ENCODE data around the gene ENPP3.

ENPP3 gene

DNA sequence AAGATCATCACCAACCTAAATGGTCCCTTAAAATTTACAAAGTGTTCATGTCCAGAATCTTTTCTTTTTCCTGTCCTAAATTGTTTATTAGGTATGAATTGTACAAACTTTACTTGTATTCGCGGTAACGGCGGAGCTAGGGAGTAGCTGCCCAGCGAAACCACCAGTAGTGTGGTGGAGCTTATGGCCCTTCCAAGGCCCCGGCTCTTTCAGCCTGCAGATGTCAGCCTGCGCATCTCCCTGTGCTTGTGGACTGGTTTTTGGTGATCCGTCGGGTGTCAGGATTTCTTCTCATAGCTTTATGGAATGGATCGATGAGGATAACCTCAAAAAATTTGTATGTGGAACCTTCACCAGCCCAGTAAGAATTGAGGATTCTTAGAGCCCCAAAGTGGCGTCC, 143.5 kb downstream of the ENPP3 start:
- TF ChIP-seq, protein P1, sequence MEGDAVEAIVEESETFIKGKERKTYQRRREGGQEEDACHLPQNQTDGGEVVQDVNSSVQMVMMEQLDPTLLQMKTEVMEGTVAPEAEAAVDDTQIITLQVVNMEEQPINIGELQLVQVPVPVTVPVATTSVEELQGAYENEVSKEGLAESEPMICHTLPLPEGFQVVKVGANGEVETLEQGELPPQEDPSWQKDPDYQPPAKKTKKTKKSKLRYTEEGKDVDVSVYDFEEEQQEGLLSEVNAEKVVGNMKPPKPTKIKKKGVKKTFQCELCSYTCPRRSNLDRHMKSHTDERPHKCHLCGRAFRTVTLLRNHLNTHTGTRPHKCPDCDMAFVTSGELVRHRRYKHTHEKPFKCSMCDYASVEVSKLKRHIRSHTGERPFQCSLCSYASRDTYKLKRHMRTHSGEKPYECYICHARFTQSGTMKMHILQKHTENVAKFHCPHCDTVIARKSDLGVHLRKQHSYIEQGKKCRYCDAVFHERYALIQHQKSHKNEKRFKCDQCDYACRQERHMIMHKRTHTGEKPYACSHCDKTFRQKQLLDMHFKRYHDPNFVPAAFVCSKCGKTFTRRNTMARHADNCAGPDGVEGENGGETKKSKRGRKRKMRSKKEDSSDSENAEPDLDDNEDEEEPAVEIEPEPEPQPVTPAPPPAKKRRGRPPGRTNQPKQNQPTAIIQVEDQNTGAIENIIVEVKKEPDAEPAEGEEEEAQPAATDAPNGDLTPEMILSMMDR (IDR thresholded peaks at IDR 0.05; ENCODE audit: low read depth, low read length), result no peak
- no peaks in the 10 kb centered on the region for H3K9me3 ChIP-seq
- no peaks in the 10 kb centered on the region for H3K4me1 ChIP-seq
- no peak for DNase-seq
- no peaks in the 10 kb centered on the region for H3K27me3 ChIP-seq
- H3K4me3 ChIP-seq (ENCODE audit: low read depth, low read length), result no peak overlapping the region
- H3K36me3 ChIP-seq, result no peaks in the 10 kb centered on the region

GRCh38 chr6:131781687-131782086, 144.6 kb downstream of the ENPP3 start:
- no peaks in the 10 kb centered on the region for H3K36me3 ChIP-seq
- DNase-seq, result no peak
- TF ChIP-seq, protein P1 (IDR thresholded peaks at IDR 0.05; ENCODE audit: low read depth, low read length), result no peak
- H3K9me3 ChIP-seq, result no peaks in the 10 kb centered on the region
- no peaks in the 10 kb centered on the region for H3K27me3 ChIP-seq
- H3K4me1 ChIP-seq, result no peaks in the 10 kb centered on the region
- H3K4me3 ChIP-seq (ENCODE audit: low read depth, low read length), result no peak overlapping the region

- Histone ChIP-seq H3K36me3 (no peaks in the 10 kb centered on the region), H3K4me1 (no peaks in the 10 kb centered on the region), H3K4me3 (ENCODE audit: low read depth, low read length) (no peak overlapping the region), H3K27me3 (no peaks in the 10 kb centered on the region), H3K9me3 (no peaks in the 10 kb centered on the region)
- TF ChIP-seq, protein P1 (IDR thresholded peaks at IDR 0.05; ENCODE audit: low read depth, low read length), result no peak
- DNase-seq, result no peak
Observed at GRCh38 chr6:131782764-131783163, 145.7 kb downstream of the ENPP3 start.

DNA sequence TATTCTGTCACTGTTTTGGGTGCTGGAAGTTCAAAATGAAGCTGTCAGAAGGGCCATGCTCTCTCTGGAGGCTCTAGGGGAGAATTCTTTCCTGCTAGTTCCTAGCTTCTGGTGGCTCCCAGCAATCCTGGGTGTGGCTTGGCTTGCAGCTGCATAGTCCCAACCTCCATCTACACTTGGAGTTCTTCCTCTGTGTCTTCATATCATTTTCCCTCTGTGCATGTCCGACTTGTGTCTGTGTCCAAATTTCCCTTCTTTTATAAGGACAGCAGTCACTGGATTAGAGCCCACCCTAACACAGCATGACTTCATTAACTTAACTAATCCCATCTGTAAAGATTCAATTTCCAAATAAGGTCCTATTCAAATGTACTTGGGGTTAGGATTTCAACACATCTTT, 147.5 kb downstream of the ENPP3 start:
- no peaks in the 10 kb centered on the region for H3K9me3 ChIP-seq

GRCh38 chr6:131787079-131787478, 150.0 kb downstream of the ENPP3 start:
- TF ChIP-seq, protein P1 (IDR thresholded peaks at IDR 0.05; ENCODE audit: low read depth, low read length), result no peak
- Histone ChIP-seq H3K4me3 (ENCODE audit: low read depth, low read length) (no peak overlapping the region), H3K27me3 (no peaks in the 10 kb centered on the region), H3K9me3 (no peaks in the 10 kb centered on the region), H3K36me3 (no peaks in the 10 kb centered on the region), H3K4me1 (no peaks in the 10 kb centered on the region)
- DNase-seq, result no peak

More for the DNA sequence above, 147.5 kb downstream of the ENPP3 start:
- DNase-seq, result no peak
- no peaks in the 10 kb centered on the region for H3K27me3 ChIP-seq
- no peaks in the 10 kb centered on the region for H3K4me1 ChIP-seq
- H3K36me3 ChIP-seq, result no peaks in the 10 kb centered on the region
- H3K4me3 ChIP-seq (ENCODE audit: low read depth, low read length), result no peak overlapping the region
- TF ChIP-seq, protein P1 (IDR thresholded peaks at IDR 0.05; ENCODE audit: low read depth, low read length), result no peak

GRCh38 chr6:131787766-131788712, 150.9 kb downstream of the ENPP3 start:
- H3K4me3 ChIP-seq (ENCODE audit: low read depth, low read length), result no peak overlapping the region
- no peaks in the 10 kb centered on the region for H3K27me3 ChIP-seq
- no peaks in the 10 kb centered on the region for H3K9me3 ChIP-seq
- TF ChIP-seq, protein P1 (IDR thresholded peaks at IDR 0.05; ENCODE audit: low read depth, low read length), result no peak
- no peak for DNase-seq
- H3K36me3 ChIP-seq, result no peaks in the 10 kb centered on the region
- H3K4me1 ChIP-seq, result no peaks in the 10 kb centered on the region
